GM12874 (cell line): ENCODE measurements around the gene RASGRF1.

Experiments
- TF ChIP-seq, protein P1 (sequence below): IDR thresholded peaks from 2 replicates; pipeline ENCODE4 v1.5.1; 2011; ENCODE audit warnings: low read depth, mild to moderate bottlenecking, control low read depth, low read length, moderate library complexity; ENCODE audit not compliant: insufficient read depth

The RASGRF1 gene

DNA sequence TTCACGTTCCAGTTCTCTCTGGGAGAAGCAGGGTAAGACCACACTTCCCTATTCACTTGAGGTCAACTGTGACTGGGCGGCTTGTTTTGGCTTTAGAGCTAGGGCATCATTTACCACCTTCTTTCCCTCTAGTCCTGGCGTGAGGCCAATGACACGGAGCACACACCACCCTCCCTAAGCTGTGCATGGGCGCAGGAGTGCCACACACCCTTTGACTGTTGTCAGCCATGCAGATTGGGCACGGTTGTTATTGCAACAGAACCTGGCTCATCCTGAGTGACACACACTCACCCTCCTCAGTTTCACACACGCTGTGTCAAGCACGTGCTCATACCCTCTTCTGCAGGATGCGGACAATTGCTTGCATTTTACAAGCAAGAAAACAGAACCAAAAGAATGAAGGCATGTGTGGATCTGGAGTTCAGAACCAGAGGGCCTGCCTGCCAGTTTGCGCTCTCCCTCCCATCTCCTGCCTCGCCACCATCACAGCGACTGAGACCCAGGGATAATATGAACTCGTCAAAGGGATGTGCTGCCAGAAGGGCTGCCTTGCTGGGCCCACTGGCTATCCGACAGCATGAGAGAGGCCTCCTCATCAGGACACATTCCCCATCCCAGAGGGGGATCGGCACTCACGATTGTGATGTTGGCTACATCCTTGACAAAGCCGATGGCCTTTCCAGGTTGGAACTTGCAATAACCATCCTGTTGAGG, 163.3 kb downstream of the RASGRF1 start:
- TF ChIP-seq, protein P1, sequence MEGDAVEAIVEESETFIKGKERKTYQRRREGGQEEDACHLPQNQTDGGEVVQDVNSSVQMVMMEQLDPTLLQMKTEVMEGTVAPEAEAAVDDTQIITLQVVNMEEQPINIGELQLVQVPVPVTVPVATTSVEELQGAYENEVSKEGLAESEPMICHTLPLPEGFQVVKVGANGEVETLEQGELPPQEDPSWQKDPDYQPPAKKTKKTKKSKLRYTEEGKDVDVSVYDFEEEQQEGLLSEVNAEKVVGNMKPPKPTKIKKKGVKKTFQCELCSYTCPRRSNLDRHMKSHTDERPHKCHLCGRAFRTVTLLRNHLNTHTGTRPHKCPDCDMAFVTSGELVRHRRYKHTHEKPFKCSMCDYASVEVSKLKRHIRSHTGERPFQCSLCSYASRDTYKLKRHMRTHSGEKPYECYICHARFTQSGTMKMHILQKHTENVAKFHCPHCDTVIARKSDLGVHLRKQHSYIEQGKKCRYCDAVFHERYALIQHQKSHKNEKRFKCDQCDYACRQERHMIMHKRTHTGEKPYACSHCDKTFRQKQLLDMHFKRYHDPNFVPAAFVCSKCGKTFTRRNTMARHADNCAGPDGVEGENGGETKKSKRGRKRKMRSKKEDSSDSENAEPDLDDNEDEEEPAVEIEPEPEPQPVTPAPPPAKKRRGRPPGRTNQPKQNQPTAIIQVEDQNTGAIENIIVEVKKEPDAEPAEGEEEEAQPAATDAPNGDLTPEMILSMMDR = no peak

DNA sequence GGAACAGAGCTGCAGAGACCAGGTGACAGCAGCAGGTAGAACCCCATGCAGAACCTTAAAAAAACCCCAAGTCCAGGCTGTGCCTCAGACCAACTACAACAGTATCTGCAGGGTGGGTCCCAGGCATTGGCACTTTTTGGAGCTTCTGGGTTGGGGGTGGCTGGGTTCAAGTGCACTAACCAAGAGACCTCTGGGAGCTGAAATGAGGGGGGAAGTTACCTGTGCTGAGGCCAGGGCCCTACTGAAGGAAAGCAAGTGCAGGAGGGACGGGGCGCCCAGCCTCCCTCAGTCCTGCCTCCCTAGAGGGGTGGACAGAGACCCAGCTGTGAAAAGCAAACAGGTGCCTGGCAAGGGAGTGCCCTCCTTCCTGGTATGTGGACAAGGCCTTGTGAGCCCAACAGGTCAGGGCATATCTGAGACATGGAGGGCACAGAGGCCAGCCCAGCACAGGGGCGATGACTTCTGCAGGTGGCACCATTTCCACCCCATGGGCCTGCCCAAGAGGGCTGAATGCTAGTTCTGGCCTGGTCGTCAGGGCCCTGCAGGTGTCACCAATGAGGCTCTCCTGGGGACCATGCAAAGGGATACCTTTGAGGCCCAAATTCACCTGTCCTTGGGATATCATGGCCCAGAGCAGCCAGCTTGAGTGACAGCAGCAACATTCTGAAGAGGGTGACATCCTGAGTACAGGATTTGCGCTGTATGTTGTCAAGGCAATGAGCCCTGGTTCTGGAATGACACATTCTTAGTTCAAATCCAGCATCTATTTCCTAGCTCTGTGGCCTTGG, 164.4 kb downstream of the RASGRF1 start:
- TF ChIP-seq, protein P1 = no peak

DNA sequence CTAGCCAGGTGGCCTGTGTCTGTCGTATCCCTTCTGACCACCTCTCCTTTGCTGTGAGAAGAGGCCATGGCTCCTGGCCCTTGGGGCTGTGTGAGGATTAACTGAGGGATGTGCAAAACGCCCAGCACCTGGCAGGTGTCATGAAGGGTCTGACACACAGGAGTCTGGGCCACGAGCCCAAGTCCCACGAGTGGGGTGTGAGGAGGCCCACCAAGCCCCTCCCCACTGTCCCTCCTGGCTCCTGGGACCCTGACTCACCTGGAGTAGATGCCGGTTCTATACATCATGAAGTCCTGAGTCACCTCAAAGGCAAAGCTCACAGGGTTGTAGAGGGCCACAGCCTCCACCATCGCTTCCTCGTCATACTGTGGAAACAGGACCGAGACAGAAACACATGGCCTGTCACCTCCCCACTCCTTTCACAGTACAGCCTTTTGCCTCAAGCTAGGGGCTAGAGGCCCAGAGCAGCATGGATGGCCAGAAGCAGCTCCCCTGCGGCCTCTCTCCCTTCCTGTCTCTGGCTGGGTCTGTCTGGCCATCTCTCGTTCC, 165.4 kb downstream of the RASGRF1 start:
- TF ChIP-seq, protein P1 = no peak

DNA sequence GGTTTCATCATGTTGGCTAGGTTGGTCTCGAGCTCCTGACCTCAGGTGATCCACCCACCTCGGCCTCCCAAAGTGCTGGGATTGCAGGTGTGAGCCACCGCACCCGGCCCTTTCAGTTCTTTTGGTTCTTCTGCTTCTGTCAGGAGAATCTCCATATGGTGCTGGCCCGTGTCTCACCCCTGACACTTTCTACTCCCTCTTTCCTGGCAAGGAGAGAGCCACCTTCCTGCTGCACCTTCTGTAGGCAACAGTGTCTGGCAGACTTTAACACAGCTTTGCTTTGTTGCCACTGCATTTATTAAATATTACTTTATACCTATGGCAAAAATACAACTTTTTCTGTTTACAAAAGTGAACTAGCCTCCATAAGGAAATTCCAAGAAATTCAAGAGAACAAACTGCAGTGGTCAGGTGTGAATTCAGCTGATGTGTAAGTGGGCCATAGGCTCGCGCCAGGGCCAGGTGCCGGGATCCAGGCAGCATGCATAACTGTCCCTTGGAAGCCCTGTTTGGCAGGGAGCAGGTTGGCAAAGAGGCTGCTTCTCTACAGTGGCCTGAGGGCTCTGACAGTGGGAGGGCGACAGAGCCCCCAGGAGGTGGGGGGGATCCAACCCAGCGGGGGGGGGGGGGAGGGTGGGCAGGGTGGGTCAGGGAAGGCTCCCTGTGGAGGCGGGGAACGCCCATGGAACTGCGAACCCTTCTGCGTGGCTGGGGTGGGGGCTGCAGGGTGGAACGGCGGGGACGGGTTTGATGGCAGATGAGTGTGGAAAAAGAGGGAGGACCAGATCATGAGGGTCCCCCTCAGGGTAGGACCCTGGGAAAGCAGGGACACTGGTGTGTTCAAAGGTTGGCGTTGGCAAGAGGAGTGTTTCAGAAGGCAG, 166.9 kb downstream of the RASGRF1 start:
- TF ChIP-seq, protein P1 = no peak

DNA sequence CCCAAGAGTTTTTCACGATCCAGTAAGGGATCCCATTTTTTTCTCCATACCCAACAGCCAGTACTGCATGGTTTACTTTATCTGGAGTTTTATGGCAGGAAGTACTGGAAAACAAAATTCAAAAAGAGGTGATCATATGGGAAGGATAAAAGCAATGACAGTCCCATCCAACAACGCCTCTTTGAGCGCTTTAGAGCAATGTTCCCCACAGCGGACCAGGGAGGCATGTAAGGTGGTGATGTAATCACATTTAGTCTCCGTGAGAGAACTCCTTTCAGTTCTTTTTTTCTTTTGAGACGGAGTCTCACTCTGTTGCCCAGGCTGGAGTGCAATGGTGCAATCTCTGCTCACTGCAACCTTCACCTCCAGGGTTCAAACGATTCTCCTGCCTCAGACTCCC, 167.6 kb downstream of the RASGRF1 start:
- TF ChIP-seq, protein P1 = no peak

DNA sequence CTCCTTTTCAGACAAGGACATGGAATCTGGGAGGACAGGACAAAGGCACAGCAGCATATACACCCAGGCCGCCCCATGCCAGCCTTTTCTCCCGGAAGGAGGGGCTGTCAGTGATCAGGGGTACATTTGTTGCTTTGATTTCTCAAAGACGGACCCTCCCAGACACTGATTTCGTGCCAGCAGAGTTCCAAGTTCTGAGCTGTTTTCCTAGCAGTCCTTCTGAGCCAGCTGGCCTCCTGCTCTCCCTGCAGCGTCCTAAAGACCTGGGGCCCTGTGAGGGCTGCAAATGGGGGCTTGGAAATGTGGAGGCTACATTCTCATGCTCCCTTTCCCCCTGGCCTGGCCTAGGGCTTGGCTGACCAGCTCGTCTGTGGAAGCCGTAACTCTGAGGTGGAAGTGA, 168.1 kb downstream of the RASGRF1 start:
- TF ChIP-seq, protein P1 = no peak
